GM13977 (cell line): Measurements from ENCODE around the gene TMPRSS6.

Experiments
- DNase-seq: peaks from one replicate; pipeline ENCODE4 v3.0.0; 2012; ENCODE audit warnings: low spot score
- in situ Hi-C: fragments of 300-500 bp; cut with MboI; formaldehyde crosslinking; loops from one replicate; pipeline ENCODE4 v1.12.0; 2022; ENCODE audit warnings: low sequenced_read_pairs, low pct_unique_long_range_greater_than_20kb, mixed read lengths, inconsistent platforms; ENCODE audit not compliant: unreplicated experiment
- TF ChIP-seq, protein P1 (sequence below): IDR thresholded peaks from 2 replicates; pipeline ENCODE4 v1.5.1; 2012; ENCODE audit warnings: mild to moderate bottlenecking, control low read depth; ENCODE audit not compliant: insufficient read depth; ENCODE audit errors: extremely low read depth, missing control alignments

TMPRSS6 gene

DNA sequence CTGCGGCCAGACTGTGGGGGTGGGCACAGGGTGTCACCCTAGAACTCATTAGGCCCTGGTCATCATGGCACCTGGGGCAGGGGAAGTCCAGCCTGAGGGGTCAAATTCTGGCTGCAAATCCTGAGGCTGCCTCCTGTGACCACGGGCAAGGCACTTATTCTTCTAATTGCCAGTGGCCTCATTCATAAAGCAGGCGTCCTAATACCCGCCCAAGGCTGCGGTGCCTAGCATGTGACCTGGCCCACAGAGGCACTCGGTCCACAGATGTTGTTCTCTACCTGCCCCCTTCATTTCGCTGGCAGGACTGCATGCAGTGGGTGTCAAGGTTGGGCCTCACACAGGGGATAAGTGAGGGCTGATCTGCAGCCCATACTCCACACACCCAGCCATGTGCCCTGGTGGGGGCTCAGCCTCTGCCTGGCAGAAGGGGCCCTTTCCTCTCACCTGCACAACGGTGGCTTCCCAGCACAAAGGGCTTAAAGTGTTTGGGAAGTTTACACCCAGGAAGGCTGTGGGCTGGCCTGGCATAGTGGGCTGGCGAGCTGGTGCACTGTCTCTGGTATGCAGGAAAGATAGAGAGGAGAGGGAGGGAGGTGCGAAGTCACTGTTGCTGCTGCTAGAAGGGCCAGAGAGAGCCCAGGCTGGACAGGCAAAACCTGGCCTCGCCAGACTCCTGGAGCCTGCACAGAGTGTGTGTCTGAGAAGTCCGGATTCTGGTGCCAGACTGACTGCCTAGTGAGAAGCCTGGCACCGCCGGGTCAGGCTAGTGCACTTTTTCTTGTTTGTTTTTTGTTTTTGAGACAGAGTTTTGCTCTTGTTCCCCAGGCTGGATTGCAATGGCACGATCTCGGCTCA is 86.8 kb downstream of the TMPRSS6 start:
- TF ChIP-seq, protein P1, sequence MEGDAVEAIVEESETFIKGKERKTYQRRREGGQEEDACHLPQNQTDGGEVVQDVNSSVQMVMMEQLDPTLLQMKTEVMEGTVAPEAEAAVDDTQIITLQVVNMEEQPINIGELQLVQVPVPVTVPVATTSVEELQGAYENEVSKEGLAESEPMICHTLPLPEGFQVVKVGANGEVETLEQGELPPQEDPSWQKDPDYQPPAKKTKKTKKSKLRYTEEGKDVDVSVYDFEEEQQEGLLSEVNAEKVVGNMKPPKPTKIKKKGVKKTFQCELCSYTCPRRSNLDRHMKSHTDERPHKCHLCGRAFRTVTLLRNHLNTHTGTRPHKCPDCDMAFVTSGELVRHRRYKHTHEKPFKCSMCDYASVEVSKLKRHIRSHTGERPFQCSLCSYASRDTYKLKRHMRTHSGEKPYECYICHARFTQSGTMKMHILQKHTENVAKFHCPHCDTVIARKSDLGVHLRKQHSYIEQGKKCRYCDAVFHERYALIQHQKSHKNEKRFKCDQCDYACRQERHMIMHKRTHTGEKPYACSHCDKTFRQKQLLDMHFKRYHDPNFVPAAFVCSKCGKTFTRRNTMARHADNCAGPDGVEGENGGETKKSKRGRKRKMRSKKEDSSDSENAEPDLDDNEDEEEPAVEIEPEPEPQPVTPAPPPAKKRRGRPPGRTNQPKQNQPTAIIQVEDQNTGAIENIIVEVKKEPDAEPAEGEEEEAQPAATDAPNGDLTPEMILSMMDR = no peak
- DNase-seq = no peak
- in situ Hi-C loops = no loop called here

DNA sequence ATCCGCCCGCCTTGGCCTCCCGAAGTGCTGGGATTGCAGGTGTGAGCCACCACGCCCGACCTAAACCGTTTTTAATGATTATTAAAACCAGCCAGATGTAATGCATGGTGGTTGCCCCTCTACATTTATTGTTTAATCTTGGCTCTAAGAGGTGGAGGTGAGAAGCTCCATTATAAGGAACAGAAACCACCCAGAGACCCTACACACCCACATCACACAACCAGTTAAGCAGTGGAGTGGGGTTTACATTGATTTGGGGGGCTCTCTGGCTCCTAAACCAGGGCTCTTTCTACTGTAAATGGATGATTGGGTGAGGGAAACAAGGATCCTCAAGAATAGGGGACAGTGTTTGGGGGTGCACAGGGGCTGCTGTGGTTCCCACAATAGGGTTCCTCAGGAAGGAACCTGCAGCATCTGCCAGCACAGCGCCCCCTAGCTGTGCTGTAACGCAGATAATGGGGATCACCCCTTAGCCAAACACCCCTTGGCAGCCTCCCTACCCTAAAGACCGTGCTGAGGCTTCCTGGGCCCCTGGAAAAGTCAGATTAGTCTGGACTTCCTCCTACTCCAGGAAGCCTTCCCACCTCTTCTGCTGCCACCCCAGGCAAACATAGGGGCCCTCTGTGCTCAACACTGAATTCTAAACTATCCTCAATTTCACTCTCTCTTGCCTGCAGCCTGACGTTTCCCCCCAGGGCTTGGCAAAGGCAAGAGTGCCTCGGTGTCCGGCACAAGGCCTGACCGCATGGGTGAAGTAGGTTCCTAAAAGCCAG is 87.6 kb downstream of the TMPRSS6 start:
- DNase-seq = peak; percentile 86
- TF ChIP-seq, protein P1 = peak; percentile 95
- in situ Hi-C loops = no loop called here

DNA sequence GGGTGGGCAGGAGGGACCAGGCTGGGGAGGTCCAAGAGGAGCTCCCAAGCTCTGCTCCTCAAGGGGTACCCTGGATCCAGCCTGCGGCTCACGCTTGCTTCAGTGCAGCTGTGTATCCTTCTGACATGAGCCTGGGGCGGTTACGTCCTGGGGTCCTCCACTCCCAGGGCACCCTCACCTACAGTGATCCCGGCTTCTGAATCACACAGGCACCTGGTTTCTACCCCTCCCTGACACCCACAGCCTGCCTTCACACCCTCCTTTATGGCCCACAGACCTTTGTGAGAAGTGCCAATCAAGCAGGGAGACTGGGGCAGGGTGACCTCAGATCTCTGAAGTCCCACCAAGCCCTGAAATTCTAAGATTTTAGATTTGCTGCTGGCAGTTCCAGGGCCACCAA is 88.5 kb downstream of the TMPRSS6 start:
- no peak for DNase-seq
- in situ Hi-C loops = no loop called here
- TF ChIP-seq, protein P1 = no peak

DNA sequence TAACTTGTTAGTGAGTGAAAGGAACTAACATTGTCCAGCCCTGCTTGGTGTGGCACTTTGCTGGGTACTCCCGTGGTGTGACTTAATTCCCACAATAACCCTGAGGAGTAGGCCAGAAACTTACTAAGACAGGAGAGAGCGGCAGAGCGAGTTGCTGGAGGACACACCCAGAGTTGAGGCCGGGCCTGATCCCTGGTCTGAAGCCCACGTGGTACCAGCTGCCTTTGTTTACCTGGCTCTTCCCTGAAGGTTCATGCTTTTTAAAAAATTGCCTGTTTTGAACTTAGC is 89.4 kb downstream of the TMPRSS6 start:
- peak; percentile 41 for DNase-seq
- TF ChIP-seq, protein P1 = no peak
- in situ Hi-C loops = no loop called here

DNA sequence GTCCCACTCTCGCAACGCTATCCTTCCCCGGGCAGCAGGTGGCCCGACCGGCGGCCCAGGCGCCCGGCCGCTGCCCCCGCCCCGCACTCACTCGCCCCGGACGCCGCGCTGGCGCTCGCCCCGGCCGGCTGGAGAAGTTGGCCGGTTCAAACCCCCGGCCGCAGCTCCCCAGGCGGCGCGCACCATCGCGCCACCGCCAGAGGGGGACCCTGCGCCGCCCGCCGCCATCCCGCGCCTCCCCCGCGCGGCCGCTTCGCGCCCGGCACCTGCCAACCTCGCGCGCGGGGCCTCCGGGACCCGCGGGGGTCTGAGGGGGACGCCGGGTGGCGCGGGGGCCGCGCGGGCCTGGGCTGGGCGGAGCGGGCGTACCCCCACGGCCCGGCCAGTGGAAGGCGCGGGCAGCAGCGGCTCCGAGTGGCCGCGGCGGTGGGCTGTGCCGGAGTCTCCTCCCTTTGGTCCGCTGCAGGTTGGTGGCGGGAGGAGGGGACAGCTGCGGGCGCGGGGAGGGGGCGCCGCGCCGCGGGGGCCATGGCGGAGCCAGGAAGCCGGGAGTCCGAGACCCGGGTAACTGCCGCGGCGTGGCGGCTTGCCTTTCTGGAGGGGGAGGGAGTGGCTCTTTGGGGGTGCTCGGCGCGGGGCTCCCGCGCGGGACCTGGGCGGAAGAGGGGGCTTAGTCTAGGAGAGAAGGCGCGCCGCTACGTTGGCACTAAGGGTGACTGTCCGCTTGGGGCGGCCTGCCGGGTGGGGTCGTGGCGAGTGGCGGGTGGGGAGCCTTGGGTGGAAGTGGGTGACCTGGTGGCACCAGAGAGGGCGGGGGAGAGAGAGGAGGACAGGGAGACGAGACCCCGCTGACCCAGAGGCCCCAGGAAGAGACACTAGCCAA is 90.0 kb downstream of the TMPRSS6 start, which contains the start of the genes MPST and TST:
TSS of gene MPST (plus strand) at position 434 of the 883 bp plus-strand sequence. CDS start at position 529, 95 bp downstream.
TSS of gene TST (minus strand) at position 139 of the 883 bp plus-strand sequence. CDS start 715 bp downstream, outside the sequence.
- DNase-seq = peak; percentile 92
- TF ChIP-seq, protein P1 = no peak
- in situ Hi-C loops = no loop called here

DNA sequence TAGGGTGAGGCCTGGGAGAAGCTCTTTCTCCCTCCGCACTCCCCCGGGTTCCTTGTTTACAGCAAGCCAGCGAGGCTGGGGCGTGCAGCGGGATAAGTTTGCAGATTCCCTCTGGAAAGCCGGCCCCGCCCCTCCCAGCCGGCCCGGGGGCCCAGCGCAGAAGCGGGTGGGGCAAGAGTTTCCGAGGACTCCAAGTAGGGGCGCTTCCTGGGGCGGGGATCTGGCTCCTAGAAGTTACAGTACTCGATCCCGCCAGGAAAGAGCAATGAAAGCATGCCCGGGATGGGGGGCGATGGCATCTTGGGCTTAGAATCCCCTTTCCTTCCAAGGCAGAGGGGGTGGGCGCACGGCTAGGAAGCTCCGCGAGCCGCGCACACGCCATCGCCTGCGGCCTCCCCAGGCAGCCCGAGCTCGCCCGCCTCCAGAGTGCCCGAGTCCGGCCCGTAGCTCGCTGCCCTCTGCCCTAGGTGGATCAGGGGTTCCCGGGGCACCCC is 90.7 kb downstream of the TMPRSS6 start:
- TF ChIP-seq, protein P1 = no peak
- in situ Hi-C loops = no loop called here
- no peak for DNase-seq
